GF-D8 (cell line): ENCODE measurements around the gene CD58.
A peak's percentile ranks its signal among the peaks of the same experiment; 100 is the strongest.
"Not testable (repeated sequence)": the region's sequence is repeated elsewhere in the genome, so short reads cannot be mapped to it uniquely, and the experiment has no call there.

Experiments used
- DNase-seq: peaks from one replicate; lab custom pipeline; 2025; lab: John Stamatoyannopoulos, UW

Gene CD58

DNA sequence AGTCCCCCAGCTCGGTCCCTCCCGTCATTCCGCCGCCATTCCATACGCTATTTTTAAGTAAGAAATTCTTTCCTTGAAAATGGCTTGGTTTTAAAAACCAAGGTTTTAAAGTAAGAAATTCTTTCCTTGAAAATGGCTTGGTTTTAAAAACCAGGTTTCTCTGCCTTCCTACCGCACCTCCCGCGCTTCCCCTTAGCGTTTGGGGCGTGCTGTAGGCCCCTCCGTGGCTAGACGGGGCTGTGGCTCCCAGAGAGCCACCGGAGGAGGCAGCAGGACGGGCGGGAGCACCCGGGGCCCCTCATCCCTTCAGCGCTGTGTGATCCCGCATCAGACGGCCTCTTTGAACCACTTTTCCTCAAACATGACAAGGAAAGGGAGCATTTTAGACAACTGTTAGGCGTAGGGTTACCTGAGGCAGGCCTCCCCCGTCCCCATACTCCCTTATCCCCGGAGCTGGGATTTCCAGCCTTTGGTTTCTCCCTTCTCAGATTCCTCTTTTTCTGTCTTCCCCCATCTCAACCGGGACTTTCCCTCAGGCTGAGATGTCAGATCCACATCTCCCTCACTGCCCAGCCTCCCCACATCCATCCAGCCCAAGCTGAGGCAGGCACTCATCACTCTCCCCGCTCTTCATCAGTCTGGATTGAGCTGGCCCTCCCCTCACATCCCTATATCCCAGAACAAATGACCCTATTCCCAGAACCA is 541 bp upstream of the CD58 start:
- DNase-seq = no peak

DNA sequence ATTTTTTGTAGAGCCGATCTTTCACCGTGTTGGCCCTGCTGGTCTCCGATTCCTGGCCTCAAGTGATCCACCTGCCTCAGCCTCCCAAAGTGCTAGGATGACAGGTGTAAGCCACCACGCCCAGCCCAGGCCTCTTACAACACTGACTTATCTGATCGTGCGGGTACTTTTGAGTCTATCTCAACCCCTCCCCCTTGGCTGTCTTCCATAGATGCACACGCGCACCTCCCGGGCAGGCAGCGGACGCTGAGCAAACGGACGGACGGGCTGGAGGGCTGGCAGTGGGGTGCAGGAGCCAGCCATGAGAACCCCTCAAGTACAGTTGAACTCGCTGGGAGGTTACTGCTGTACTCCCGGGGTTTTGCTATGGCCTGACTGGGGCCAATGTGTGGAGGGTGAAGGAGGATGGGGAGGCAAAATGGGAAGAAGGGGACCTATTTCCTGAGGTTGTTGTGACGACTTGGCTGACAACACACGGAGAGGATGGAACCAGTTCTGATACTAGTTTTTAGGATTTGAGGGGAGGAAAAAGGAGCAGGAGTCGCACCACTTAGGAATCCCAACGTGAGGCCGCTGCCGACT is 959 bp downstream of the CD58 start:
- DNase-seq = no peak

DNA sequence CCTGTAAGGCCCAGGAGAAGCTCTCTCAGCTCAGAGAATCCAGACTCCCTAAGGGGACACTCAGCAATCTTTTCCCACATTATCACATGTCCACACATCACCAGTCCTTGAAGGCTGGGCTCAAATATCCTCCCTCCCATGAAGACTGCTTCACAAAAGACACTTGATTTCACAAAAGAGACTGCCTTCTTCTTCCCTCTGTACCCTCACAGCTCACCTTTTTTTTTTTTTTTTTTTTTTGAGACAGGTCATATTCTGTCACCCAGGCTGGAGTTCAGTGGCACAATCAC is 1.5 kb downstream of the CD58 start:
- DNase-seq = no peak

DNA sequence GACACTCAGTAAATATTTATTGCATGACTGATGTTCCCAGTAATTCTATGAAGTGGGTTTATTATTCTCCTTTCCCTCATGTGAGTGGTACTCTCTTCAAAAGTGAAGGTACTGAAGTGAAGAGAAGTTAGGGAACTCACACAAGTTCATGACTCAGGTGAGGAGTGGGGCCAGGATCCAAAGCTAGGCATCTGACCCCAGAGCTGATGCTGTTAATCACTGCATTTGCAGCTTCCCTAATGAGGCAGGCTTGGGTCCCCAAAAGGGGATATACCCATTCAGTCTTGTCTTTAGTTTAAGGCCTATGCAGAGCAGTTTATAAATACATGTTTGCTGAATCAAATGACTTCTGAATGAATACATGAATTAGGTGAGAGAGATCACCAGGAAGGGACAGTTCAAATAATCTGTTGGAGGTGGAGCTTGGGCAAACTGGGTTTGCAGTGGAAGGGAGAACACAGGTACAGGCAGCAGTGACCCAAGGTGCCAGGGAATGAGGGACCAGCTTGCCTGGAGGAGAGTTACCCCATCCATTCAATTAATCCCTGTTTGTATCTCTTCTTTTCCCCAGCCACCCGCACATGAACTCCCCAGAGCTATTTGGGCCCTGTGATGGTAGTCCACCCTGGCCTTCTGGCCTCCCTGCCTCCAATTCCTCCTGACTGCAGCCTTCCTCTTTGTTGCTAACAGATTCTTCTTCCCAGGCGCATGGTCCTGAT is 2.0 kb downstream of the CD58 start:
- no peak for DNase-seq

DNA sequence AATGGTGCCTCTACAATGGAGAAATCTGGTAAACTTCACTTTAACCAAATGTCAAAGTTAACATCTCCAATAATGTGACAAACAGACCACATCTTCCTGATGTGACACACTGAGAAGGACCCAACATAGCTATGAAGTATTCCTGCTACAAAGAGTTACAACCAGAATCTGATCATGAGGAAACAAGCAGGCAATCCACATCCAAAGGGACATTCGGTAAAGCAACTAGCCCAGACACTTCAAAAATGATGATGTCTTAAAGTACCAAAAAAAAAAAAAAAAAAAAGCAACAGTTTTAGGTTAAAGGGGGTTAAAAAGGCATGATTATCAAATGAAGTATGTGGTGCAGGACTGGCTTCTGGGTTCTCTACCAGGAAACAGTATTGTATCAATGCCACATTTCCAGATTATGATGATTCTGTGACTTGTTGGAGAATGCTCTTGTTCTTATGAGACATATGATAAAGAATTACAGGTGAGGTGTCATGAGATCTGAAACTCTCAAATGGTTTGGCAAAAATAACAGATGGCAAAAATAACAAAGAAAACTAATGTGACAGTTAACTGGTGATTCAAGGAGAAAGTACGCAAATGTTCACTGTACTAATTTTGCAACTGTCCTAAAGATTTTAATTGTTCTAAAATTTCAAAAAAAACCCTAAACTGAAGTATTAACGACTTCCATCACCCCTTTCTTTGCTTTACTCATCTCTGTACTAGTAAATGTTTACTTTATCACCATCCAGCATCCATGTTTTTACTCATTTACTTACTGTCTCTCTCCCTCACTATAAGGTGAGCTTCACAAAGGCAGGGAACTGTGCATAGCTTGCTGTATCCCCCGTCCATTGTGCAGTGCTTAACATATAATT is 2.8 kb downstream of the CD58 start:
- DNase-seq = no peak

DNA sequence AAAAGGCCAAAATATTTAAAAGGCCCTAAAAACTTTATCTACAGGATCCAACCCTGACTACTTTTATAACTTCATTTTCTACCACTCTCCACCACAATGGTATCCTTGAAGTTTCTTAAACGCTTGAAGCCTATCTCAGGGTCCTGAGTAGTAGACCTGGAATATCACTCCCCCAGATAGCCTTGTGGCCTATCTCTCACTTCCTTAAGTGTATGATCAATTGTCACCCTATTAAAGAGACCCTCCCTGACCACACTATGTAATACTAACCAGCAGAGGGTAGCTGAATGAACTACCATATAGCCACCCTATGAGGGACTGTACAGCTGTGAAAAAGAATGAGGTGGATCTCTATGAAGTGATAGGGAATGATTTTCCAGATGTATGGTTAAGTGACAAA is 5.6 kb downstream of the CD58 start:
- no peak for DNase-seq

DNA sequence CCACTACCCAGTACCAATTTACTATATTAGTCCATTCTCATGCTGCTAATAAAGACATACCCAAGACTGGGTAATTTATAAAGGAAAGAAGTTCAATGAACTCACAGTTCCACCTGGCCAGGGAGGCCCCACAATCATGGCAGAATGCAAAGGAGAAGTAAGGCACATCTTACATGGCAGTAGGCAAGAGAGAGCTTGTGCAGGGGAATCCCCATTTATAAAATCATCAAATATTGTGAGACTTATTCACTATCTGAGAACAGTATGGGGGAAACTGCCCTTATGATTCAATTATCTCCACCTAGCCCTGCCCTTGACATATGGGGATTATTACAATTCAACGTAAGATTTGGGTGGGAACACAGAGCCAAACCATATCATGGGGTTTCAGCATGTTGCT is 6.4 kb downstream of the CD58 start:
- no peak for DNase-seq

DNA sequence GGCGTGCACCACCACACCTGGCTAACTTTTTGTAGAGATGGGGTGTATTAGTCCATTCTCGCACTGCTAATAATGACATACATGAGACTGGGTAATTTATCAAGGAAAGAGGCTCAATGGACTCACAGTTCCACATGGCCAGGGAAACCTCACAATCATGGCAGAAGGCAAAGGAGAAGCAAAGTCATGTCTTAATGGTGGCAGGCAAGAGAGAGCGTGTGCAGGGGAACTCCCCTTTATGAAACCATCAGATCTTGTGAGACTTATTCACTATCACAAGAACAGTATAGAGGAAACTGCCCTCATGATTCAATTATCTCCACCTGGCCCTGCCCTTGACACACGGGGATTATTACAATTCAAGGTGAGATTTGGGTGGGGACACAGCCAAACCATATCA is 8.4 kb downstream of the CD58 start:
- DNase-seq = not testable (repeated sequence)

DNA sequence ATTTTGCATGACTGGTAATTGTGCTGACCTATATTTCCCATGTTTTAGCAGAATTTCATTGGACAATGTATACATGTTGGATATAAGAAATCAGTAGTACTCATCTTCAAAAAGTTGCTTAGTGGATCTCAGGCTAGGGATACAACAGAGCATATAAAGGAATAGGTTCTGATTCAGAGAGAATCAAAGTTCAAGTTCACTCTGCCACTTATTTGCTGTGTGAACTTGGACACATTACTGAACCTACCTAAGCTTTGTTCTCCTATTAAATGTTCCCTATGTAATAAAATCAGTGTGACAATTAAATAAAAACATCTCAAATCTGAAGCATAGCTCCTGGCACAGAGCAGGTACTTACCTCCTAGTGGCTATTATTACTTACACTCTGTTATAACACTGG is 9.3 kb downstream of the CD58 start:
- no peak for DNase-seq

DNA sequence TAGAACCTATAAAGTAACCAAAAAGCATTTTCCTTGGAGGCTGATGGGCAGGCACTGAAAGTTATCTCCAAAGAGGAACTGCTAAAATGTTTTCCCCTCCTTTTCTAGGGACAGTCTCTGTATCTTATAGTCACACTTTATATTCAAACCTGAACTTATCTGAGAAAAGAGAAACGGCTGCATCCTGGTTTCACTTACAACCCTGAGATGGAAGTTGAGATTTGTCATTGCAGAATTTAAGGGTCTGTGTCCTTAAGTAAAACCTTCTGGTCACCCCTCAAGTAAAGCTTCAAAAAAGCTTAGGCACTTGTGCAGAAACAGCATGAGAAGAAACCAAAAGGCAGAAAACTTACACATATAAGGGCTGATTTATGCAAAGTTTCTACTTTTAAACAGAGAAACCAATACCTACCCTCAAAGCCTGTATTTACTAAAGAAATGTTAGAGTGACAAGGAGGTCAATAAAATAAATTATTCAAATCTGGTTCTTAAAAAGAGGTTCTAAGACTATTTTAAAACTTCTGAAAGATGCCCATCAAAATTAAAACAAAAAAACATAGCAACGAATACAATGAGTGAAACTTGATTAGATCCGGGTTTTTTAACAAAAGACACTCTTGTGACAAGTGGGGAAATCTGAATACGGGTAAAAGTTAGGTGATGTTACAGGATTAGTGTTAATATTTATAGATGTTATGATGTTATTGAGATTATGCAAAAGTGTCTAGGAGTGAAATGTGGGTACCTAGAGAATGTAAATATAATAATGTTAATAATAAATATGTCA is 9.9 kb downstream of the CD58 start:
- peak; percentile 30 for DNase-seq

DNA sequence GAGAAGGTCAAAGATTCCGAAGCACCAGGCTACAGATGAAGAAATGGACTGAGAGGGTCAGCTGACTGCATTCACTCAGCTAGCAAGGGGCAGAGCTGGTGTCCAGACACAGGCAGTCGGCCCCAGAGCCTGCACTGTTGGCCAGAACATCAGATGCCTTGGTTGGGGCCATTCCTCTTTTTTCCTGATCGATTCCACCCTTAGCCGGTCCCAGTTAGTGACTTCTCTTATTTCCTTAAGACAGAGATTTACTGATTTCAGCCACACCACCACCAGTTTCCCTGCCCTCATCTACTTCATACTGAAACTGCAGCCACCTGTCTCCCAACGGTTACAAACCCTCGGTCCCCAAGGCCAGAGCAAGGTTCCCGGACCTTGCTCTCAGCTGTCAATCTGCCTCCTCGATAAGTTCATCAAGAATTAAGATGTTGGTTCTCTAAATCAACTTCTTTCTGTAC is 11.5 kb downstream of the CD58 start:
- DNase-seq = no peak

DNA sequence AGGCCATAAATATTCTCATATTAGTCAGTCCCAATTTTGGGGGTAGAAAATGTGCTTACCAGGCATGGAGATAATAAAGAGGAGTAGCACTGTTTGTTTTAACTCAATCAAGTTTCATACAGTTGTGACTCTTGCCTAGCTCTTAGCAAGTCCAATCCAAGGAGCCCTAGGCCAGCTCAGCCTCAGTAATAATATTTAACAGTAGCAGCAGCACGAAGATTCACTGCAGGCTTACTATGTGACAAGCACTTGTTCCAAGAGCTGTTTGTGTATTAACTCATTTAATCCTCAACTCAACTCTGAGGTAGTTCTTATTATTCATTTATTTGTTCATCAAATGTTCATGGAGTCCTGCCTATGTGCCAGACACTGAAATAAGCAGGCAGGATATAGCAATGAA is 12.3 kb downstream of the CD58 start:
- no peak for DNase-seq

DNA sequence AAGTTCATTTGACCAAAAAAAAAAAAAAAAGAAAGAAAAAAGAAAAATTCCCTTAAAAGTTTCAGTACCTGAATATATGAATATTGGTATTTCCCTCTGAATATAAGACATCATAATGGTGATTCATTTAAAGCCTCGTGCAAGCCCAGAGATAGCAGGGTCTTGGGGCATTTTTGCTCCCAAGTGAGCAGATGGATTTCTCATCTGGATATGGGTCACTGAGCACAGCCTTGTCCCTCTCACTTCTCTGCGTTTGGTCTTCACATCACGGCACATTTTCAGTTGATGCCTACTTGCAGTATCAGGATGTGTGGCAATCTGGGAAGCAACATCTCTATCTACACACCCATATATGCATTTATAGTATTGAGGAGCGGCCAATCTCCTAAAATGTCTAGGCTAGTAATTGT is 12.7 kb downstream of the CD58 start:
- peak; percentile 37 for DNase-seq

DNA sequence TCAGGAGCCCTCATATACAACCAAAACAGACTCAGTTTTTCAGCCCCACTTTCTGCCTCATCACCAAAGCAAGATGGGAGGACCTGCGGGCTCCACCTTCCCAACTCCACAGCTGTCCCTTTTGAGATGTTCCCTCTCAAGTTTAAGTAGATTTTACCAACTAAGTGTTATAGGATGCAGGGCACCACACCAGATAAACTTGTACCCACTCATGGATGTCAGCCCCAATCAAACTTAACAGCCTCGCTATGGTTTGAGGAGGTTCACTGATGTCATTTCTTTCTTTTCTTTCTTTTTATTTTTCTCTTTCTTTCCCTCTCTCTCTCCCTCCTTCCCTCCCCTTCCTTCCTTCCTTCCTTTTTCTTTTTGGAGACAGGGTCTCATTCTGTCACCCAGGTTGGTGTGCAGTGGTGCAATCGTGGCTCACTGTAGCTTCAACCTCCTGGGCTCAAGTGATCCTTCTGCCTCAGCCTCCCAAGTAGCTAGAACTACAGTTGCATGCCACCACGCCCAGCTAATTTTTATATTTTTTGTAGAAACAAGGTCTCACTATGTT is 13.4 kb downstream of the CD58 start:
- DNase-seq = no peak

DNA sequence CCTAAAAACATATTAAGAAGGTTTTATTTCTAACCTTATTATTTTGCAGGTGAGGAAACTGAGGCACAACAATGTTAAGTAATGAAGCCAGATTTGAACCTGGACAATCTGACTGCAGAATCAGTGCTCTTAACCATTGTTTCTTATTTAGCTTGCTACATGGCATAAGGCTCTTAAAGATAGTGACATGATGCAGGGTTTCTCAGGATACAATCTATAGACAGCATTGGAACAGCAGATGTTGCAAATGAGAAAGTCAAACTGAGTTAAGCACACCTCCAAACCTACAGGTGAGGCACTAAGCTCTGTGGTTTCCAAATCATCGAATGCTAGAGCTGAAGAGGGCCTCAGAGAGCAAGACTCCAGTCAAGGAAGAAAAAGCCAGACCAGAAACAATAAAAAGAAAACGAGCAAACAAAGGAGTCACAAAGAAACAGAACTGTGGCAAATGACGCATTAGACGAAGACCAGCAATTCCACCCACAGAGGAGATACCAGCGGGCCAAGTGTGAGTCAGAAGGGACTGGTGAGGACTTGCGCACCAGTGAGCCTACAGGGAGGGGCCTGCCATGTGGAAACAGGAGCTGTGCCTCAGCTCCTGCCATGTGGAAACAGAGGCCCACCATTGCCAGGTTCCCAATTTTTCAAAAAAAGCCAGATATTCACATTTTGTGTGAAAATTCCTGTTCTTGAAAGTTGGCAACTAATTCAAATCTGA is 14.4 kb downstream of the CD58 start:
- DNase-seq = no peak

DNA sequence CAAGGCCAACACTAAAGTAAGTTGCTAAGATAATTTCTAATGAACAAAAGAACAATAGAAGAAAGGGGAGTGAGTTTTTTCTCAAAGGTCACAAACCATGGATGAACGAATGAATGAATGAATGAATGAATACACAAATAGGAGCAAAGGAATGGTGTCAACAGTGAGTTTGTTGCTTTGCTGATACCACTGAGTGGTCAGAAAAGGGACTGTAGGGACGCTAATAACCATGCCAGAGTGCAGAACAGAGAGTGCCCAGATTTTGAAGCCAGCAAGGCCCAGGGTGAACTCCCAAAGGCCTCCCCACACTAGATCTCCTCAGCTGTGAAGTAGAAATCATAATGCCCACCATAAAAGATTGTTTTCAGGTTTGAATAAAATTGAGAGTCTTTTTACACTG is 15.9 kb downstream of the CD58 start:
- no peak for DNase-seq

DNA sequence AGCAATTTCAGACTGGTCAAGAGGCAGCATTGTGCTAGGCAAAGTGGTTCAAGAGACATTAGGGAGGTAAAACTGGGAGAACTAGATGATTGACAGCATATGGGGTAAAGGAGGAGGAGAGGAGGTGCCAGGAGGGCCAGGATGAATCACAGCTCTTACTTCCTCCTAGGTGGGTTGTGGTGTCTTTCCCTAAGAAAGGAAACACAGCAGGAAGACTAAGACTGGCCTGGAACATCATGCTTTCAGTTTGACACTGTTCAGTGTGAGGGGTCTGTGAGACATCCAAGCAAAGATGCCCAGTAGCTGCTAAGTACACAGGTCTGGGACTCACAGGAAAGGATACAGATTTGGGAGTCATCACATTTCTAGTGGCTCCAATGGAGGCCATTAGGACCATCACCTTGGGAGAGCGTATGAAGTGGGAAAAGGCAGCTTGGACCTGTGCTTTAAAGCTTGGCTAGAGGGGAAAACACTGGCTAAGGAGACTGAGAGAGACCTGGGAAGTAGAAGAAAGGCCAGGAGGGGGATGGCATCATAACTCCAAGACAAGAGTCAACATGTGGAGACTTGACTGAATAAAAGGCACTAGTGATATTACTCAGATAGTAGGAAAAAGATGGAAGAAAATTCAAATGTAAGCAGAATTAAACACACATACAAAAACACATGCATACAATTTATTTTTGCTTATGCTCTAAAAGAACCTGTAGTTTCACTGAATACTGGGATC is 17.3 kb downstream of the CD58 start:
- DNase-seq = no peak

DNA sequence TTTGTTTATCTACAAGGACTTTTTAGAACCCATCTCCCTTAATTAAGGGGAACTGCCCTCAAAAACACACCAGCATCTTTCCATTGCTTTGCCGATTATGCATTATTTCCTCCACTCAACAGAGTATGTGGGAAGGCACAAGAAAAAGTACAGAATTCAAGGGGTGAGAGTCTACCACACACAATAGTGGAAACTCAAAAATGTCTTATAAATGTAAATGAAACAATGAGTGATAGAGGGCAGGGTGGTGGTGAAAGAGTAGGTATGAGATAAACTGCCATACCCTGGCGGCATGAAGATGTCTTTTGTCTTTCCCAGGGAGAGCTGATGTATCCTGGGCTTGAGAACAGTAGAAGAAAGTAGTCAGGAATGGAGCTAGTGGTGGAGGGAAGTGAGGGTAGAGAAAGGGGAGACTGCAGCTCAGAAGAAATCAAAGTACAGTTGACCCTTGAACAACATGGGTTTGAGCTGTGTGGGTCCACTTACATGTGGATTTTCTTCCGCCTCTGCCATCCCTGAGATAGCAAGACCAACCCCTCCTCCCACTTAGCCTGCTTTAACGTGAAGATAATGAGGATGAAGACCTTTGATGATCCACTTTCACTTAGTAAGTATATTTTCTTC is 24.4 kb downstream of the CD58 start:
- DNase-seq = no peak

DNA sequence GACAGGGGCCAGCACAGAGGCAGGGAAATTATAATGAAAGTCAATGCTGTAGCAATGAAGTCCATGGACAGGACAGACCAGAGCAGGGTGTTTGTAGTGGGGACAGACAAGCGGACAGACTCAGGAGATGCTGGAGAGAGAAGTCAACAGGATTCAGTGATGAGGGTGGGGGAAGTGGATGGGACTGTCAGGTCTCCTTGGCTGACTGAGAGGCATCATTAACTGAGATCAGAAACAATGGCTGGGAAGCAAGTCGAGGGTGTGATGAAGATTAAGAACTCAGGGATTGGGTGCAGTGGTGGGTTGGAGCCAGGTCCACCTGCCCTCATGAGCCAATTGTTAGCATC is 25.5 kb downstream of the CD58 start:
- no peak for DNase-seq
